Superior temporal gyrus (tissue), 1 donor: Measurements from ENCODE around the gene ZNF594.
"Not testable (repeated sequence)": the region's sequence is repeated elsewhere in the genome, so short reads cannot be mapped to it uniquely, and the experiment has no call there.

Source experiments
- DNase-seq: peaks from one replicate; pipeline ENCODE4 v3.0.0-alpha.2; 2016; ENCODE audit errors: extremely low spot score

Gene ZNF594

DNA sequence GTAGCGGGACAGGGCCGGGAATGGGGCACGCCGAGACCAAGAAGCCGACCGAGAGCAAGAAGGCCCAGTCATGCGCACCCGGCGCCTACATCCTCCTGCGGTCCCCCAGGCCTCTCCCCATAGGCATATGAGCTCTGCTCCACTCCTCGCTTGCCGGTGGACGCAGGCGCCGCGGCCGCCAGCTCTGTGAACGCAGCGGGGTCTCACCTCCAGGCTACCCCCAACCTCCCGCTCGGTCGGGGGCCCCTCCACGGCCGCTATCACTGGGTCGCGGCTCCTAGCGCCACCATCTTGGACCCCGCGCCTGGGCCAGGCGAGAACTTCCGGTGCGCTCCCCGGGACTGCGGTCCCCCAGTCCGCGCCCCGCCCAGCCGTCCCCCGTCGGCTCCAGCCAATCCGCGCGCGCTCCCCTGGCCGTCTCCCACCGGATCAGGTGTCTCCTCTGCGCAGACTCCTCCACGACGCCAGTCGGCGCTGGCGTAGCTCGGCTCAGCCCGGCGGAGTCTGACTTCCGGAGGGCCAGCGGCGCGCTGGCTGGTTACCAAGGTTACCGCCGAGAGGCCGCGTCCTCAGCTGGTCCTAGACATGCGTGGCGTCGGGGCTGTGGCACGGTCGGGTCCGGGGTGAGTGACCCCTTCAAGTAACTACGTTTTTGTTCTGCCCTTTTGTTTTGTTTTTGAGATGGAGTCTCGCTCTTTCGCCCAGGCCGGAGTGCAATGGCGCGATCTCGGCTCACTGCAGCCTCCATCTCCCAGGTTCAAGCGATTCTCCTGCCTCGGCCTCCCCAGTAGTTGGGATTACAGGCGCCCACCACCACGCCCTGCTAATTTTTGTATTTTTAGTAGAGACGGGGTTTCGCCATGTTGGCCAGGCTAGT, at the start of gene ZNF594:
Gene ZNF594, minus strand, starts transcription at position 328 of the 877 bp plus-strand sequence. CDS start 7,612 bp downstream, outside the sequence.
- DNase-seq, result peak; percentile 93

GRCh38 chr17:5239769-5240168, 48.1 kb upstream of the ZNF594 start:
- DNase-seq, result not testable (repeated sequence)

GRCh38 chr17:5238333-5238732, 46.7 kb upstream of the ZNF594 start:
- no peak for DNase-seq

GRCh38 chr17:5237541-5238016, 45.9 kb upstream of the ZNF594 start:
- DNase-seq, result peak; percentile 29

DNA sequence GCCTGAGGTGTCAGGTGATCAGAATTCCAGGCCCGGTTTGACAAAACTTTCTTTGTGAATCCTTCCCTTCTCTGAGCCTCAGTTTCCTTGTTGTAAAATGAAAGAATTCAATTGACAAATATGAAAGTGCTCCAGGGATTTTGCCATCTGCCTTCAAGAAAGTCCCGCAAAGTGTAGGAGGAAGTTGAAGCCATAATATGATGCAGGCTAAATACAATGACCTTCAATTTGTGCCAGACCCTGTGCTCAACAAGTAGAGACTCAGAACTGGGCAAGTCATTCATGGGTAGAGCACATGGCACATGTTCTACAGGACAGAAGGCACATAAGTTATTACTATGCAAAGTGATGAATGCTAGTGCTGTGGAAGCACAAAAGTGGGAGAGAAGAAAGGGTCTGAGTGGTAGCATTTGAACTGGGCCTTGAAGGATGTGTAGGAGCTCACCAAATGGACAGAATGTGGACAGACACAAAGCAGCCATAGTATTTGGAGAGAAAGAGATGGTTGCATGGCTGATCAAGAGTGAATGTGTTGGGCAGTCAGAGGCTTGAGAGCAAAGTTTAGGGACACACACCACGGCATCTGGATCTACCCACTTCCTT, 45.4 kb upstream of the ZNF594 start:
- no peak for DNase-seq

- peak; percentile 17 for DNase-seq
Observed at GRCh38 chr17:5234645-5235576, 43.2 kb upstream of the ZNF594 start, which contains the start of gene SCIMP. Gene SCIMP (minus strand): TSS chr17:5234860. CDS start chr17:5234755, 105 bp downstream.

DNA sequence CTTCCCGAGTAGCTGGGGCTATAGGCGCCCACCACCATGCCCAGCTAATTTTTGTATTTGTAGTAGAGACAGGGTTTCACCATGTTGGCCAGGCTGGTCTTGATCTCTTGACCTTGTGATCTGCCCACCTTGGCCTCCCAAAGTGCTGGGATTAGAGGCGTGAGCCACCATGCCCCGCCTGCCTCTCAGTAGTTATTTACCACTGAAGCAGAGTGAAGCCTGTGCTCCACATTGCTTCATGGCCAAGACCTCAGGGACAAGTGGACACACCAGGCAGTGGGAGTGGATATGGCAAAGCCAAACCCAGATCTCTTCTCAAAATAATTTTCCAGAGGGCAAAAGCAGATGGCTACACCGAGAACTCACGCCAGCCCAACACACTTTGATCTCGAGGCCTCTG, 41.8 kb upstream of the ZNF594 start:
- not testable (repeated sequence) for DNase-seq

GRCh38 chr17:5226940-5227878, 35.5 kb upstream of the ZNF594 start:
- no peak for DNase-seq

- DNase-seq, result peak; percentile 19
Observed at GRCh38 chr17:5225668-5226457, 34.2 kb upstream of the ZNF594 start.

GRCh38 chr17:5221912-5222311, 30.2 kb upstream of the ZNF594 start:
- DNase-seq, result not testable (repeated sequence)

GRCh38 chr17:5220074-5220473, 28.4 kb upstream of the ZNF594 start:
- DNase-seq, result no peak

GRCh38 chr17:5219536-5219935, 27.9 kb upstream of the ZNF594 start:
- DNase-seq, result no peak

GRCh38 chr17:5217562-5217961, 25.9 kb upstream of the ZNF594 start:
- not testable (repeated sequence) for DNase-seq

GRCh38 chr17:5211458-5211857, 19.8 kb upstream of the ZNF594 start:
- DNase-seq, result no peak

DNA sequence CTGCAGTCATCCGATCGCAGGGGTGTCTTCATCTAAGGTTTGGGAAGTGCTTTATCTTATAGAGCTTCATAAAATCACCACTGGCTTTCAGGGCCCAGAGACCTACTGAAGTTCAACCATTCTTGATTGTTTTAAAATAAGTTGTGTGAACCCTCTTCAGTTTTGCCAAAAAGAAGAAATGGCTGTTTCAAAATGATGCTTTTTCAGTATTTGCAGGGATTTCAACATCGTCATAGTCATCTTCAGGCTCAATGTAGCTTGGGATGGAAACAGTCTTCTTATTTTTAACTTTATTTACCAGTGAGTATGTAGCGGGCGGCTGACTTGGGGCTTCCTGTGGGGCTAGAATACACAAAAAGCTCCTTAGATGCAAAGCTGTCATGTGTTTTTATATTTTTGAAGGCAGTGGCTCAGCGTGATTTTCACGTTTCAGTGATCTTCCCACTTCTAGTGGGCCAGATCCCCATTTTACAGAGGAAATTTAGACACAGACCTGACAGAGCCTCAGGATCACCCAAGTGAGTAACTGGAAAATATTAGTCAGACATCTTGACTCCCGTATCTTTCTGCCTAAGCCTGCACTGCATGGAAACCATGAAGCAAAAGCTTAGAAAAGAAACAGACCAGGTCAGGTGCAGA, 19.1 kb upstream of the ZNF594 start:
- DNase-seq, result no peak

DNA sequence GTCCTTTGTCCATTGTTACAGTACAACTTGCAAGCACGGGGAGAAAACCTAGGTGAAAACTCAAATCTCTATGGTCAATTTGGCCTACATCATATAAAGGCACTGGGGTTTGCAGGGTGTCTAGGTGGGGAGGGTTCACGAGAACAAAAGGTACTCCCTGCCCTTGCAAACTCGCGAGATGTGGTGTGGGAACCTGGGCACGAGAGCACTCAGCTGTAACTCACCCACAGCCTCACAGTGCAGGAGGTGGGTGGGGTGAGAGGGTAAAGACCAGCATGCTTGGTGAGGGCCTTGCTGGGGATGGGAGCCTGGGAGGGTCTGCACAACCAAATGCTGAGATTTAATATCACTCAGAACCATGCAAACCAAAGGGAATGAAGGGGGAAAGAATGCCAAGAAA, 18.4 kb upstream of the ZNF594 start:
- no peak for DNase-seq

GRCh38 chr17:5209396-5209795, 17.7 kb upstream of the ZNF594 start:
- DNase-seq, result no peak

- DNase-seq, result no peak
Observed at GRCh38 chr17:5203908-5204294, 12.2 kb upstream of the ZNF594 start.

GRCh38 chr17:5203178-5203907, 11.7 kb upstream of the ZNF594 start:
- no peak for DNase-seq
